Measurements from ENCODE around the gene SLC29A4.
"Not testable (repeated sequence)": the region's sequence is repeated elsewhere in the genome, so short reads cannot be mapped to it uniquely, and the experiment has no call there.

Gene SLC29A4

GRCh38 chr7:5274985-5275431 lies 7.7 kb upstream of the SLC29A4 start:
- not testable (repeated sequence) for DNase-seq

GRCh38 chr7:5275510-5275909 lies 7.2 kb upstream of the SLC29A4 start:
- not testable (repeated sequence) for DNase-seq

- DNase-seq = not testable (repeated sequence)
Observed at GRCh38 chr7:5276123-5276522, 6.6 kb upstream of the SLC29A4 start.

- DNase-seq = no peak
Observed at GRCh38 chr7:5276611-5277010, 6.1 kb upstream of the SLC29A4 start.

- no peak for DNase-seq
Observed at GRCh38 chr7:5278766-5279165, 4.0 kb upstream of the SLC29A4 start.

GRCh38 chr7:5279734-5280133 lies 3.0 kb upstream of the SLC29A4 start:
- DNase-seq = no peak

- DNase-seq = not testable (repeated sequence)
Observed at GRCh38 chr7:5281598-5282500, 894 bp upstream of the SLC29A4 start.

GRCh38 chr7:5283421-5284303 lies 919 bp downstream of the SLC29A4 start:
- no peak for DNase-seq

GRCh38 chr7:5284304-5285281 lies 1.9 kb downstream of the SLC29A4 start:
- peak; percentile 32 for DNase-seq

- DNase-seq = no peak
Observed at GRCh38 chr7:5286933-5287332, 4.2 kb downstream of the SLC29A4 start.

- not testable (repeated sequence) for DNase-seq
Observed at GRCh38 chr7:5287373-5287772, 4.6 kb downstream of the SLC29A4 start.

GRCh38 chr7:5287802-5288201 lies 5.1 kb downstream of the SLC29A4 start:
- DNase-seq = no peak

- DNase-seq = not testable (repeated sequence)
Observed at GRCh38 chr7:5288560-5288959, 5.8 kb downstream of the SLC29A4 start.

GRCh38 chr7:5289355-5289754 lies 6.6 kb downstream of the SLC29A4 start:
- no peak for DNase-seq

GRCh38 chr7:5291301-5291700 lies 8.6 kb downstream of the SLC29A4 start:
- no peak for DNase-seq

- not testable (repeated sequence) for DNase-seq
Observed at GRCh38 chr7:5291711-5292335, 9.1 kb downstream of the SLC29A4 start.

- no peak for DNase-seq
Observed at GRCh38 chr7:5294169-5294987, 11.6 kb downstream of the SLC29A4 start.

- no peak for DNase-seq
Observed at GRCh38 chr7:5295039-5296014, 12.6 kb downstream of the SLC29A4 start.

- no peak for DNase-seq
Observed at GRCh38 chr7:5296015-5296610, 13.4 kb downstream of the SLC29A4 start.

Data from activated CD4-positive, alpha-beta T cell treated with anti-CD3 and anti-CD28 coated beads, Interleukin-10, Interleukin-2, amounts not matched to agents 100 ng/mL and 50 ng/mL, durations not matched to agents 16 hours and 8 hours (primary cell).